Thyroid gland (tissue), 4 donors: ENCODE data around the gene CIAO3. TPM values are rescaled to one million over a fixed set of nuclear protein-coding genes. Genes with fewer than 3 reads are reported as not detected.

Experiments used
- DNase-seq, 2 donors: peaks; one replicate each; pipeline ENCODE4 v3.0.0-alpha.2; 2019
- H3K27ac ChIP-seq, 3 donors: fragments of 200-600 bp; sonication (generic); 1 replicate in 2 of 3; 2 replicates in 1 of 3; pipeline ENCODE4 v1.5.1; 2016 to 2019; ENCODE audit warnings: mild to moderate bottlenecking in 1 of 3, moderate library complexity in 1 of 3
- H3K27me3 ChIP-seq: fragments of 200-600 bp; sonication (generic); one replicate; pipeline ENCODE4 v1.5.1; 2019
- H3K36me3 ChIP-seq, 2 donors: fragments of 200-600 bp; sonication (generic); one replicate each; pipeline ENCODE4 v1.5.1; 2016 to 2019
- H3K4me1 ChIP-seq, 2 donors: fragments of 200-600 bp; sonication (generic); one replicate each; pipeline ENCODE4 v1.5.1; 2017 to 2019
- H3K4me3 ChIP-seq, 3 donors: fragments of 200-600 bp; sonication (generic); replicated peaks in 1 of 3; 1 replicate in 2 of 3; 2 replicates in 1 of 3; pipeline ENCODE4 v1.5.1; 2016; ENCODE audit warnings: mild to moderate bottlenecking in 1 of 3
- H3K9me3 ChIP-seq: fragments of 200-600 bp; sonication (generic); one replicate; pipeline ENCODE4 v1.5.1; 2017
- CTCF ChIP-seq, 6 experiments: fragments of 200-600 bp in 3 of 6; fragments of 450-650 bp in 3 of 6; sonication (generic) in 3 of 6; IDR thresholded peaks; one replicate each; pipeline ENCODE4 v1.5.1; 2016 to 2019; ENCODE audit warnings: antibody characterized with exemption in 6 of 6, mild to moderate bottlenecking in 2 of 6, inconsistent platforms in 1 of 6, moderate library complexity in 1 of 6
- POLR2A ChIP-seq, 2 donors: fragments of 450-650 bp; IDR thresholded peaks; one replicate each; pipeline ENCODE4 v1.6.1; 2017; ENCODE audit warnings: antibody characterized with exemption in 2 of 2, mild to moderate bottlenecking in 2 of 2, moderate library complexity in 1 of 2
- WGBS, 2 donors: methylation state at CpG; one replicate each; pipeline ENCODE4 v1.1.5; 2017; 5-methylcytosine and 5-hydroxymethylcytosine counted together
- intact Hi-C: fragments of 100-400 bp; cut with DNase I; formaldehyde crosslinking; loops from one replicate; pipeline ENCODE4 v1.15.1; 2023
- total RNA-seq, 4 donors: library from RNA; depleted of rRNA; stranded (reverse); fragments of >200 nt; gene quantifications; one replicate each; pipeline ENCODE4 v1.2.3, GENCODE V29; 2016

Gene CIAO3
- total RNA-seq, 4 donors from 2014 or later = 38.7 to 53.8 (median 44.6) TPM

- intact Hi-C loops = no loop called here
- Histone ChIP-seq H3K4me3 (peak overlapping the region in 1 of 3 donors; percentile 41), H3K4me1 (peaks cover 24 to 28% of the 10 kb centered on the region in 2 donors), H3K27ac (no peak overlapping the region), H3K9me3 (no peaks in the 10 kb centered on the region), H3K27me3 (no peaks in the 10 kb centered on the region), H3K36me3 (peaks cover 6 to 7% of the 10 kb centered on the region in 2 donors)
- 0% methylated on average over 4 of the region's 80 CpGs; no CpG with 5 or more reads in 1 of the 2 donors for WGBS, 2 donors
- TF ChIP-seq POLR2A (IDR thresholded peaks at IDR 0.05) (no peak), CTCF (IDR thresholded peaks at IDR 0.05) (no peak)
- peak; percentile 37 to 47 for DNase-seq
Measured at GRCh38 chr16:728131-728889, 12.5 kb downstream of the CIAO3 start.

DNA sequence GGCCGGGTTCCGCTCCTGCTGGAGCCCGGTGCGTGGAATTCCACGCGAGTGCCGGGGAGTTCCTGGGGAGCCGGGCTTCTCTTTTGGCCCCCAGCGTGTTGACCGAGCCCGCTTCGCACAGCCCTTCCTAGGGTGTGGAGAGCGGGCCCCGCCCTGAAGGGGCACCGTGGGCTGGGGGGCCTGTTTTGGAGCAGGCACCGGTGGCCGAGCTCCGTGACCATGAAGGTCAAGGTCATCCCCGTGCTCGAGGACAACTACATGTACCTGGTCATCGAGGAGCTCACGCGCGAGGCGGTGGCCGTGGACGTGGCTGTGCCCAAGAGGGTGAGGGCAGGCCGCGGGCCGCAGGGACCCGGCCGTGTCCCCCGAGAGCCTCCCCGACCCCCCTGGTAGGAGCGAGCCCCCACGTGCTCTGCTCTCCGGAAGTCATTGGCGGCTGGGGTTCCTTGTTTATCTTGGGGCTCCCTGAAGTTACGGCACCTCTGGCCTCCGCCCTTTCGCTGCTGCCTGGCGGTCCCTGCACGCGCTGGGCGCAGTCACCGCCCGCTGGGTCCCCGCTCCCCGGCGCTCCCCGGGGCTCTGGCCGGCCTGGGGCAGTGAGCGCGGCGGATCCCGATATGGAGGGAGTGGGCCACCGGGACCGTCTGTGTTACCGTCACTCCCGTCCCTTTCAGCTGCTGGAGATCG lies 13.4 kb downstream of the CIAO3 start:
- no peak for DNase-seq
- Histone ChIP-seq H3K4me1 (peaks cover 24 to 28% of the 10 kb centered on the region in 2 donors), H3K27me3 (no peaks in the 10 kb centered on the region), H3K4me3 (peak overlapping the region in 1 of 3 donors; percentile 41), H3K27ac (no peak overlapping the region), H3K36me3 (peaks cover 0 to 7% of the 10 kb centered on the region in 2 donors), H3K9me3 (no peaks in the 10 kb centered on the region)
- intact Hi-C loops = no loop called here
- WGBS, 2 donors = no CpG with 5 or more reads among the region's 61 CpGs
- TF ChIP-seq CTCF (IDR thresholded peaks at IDR 0.05) = no peak
- TF ChIP-seq POLR2A (IDR thresholded peaks at IDR 0.05) = no peak

DNA sequence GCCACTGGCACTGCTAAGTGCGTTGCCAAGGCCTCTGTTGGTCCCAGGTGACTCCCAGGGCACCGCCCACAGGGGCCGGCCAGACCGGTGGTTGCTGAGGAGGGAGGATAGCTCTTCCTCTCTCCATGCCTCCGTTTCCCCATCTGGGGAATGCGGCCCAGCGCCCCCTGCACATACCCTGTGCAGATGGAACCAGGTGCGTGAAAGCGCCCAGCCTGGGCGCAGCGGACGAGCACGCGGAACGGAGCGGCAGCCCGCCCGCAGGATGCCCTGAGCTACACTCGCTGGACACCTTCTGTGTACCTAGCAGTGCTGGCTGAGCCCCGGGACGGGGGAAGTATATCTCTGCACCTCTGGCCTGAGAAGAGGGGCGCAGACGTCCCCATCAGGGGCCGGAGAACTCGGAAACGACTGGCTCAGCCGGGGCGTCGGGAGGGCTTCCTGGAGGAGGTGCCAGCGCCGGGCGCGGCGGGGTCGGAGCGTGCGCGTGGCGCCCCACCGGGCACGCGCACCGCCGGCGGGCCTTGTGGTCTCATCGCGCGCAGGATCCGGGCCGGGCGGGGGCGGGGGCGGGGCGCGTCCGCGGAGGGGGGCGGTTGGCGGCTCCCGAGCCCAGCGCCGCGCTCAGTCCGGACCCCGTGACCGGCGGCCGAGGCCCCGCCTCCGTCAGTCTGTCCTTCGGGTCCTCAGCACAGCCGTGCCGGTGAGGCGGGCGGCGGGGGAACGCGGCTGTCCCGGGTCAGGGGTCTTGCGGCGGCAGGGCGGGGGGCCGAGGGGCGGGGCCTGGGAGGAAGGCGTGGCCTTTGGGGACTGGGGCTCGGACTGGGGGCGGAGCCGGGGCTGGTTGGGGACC lies 14.1 kb downstream of the CIAO3 start, which contains the start of the genes CCDC78 and HAGHL:
CCDC78 (minus strand) TSS at position 6 of the 853 bp plus-strand sequence. CDS start 76 bp downstream, outside the sequence.
HAGHL (plus strand) TSS at position 669 of the 853 bp plus-strand sequence. CDS start 404 bp downstream, outside the sequence.
- intact Hi-C loops = no loop called here
- peak; percentile 38 to 47 for DNase-seq
- peaks cover 26 to 32% of the 10 kb centered on the region in 2 donors for H3K4me1 ChIP-seq
- 0 to 1% methylated on average over 6 to 13 of the region's 88 CpGs for WGBS, 2 donors
- no peaks in the 10 kb centered on the region for H3K36me3 ChIP-seq
- TF ChIP-seq POLR2A (IDR thresholded peaks at IDR 0.05) (no peak), CTCF (IDR thresholded peaks at IDR 0.05) (no peak)
- H3K27me3 ChIP-seq = no peaks in the 10 kb centered on the region
- H3K27ac ChIP-seq = no peak within 1 kb of the TSS
- no peaks in the 10 kb centered on the region for H3K9me3 ChIP-seq
- H3K4me3 ChIP-seq = peak within 1 kb of the TSS in 1 of 3 donors; percentile 41

DNA sequence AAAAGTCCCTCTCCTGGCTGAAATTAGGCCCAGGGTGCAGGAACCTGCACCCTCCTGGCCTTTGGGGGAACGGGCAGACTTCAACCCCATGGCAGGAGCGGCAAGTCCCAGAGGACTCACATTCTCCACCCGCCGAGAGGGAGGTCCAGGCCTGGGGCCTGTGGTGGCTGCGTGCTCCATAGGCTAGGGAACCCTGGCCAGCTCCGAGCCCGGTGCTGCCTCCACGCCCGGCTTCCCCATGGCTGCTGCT lies 14.7 kb downstream of the CIAO3 start:
- TF ChIP-seq POLR2A (IDR thresholded peaks at IDR 0.05) = no peak
- TF ChIP-seq CTCF (IDR thresholded peaks at IDR 0.05) = no peak
- no peaks in the 10 kb centered on the region for H3K27me3 ChIP-seq
- no peak overlapping the region for H3K27ac ChIP-seq
- H3K36me3 ChIP-seq = no peaks in the 10 kb centered on the region
- peaks cover 29 to 36% of the 10 kb centered on the region in 2 donors for H3K4me1 ChIP-seq
- 29% methylated on average over 9 of the region's 9 CpGs; no CpG with 5 or more reads in 1 of the 2 donors for WGBS, 2 donors
- no peak for DNase-seq
- no peaks in the 10 kb centered on the region for H3K9me3 ChIP-seq
- no peak overlapping the region for H3K4me3 ChIP-seq
- intact Hi-C loops = no loop called here
